ENCODE data around the gene DPEP3.

GRCh38 chr16:67931712-67932461, 48.4 kb downstream of the DPEP3 start, which contains the start of gene CTRL:
- TF ChIP-seq YY1 (IDR thresholded peaks at IDR 0.05; ENCODE audit: low read depth) (no peak), CREB1 (IDR thresholded peaks at IDR 0.05; ENCODE audit: low read depth) (no peak), ZBTB7A (IDR thresholded peaks at IDR 0.05; ENCODE audit: low read depth) (no peak), RAD21 (IDR thresholded peaks at IDR 0.05; ENCODE audit: low read depth) (no peak), FOXM1 (IDR thresholded peaks at IDR 0.05; ENCODE audit: borderline replicate concordance, low read depth) (no peak), REST (IDR thresholded peaks at IDR 0.05; ENCODE audit: low read depth) (no peak), TEAD4 (IDR thresholded peaks at IDR 0.05) (no peak), MAX (IDR thresholded peaks at IDR 0.05) (no peak), EP300 (IDR thresholded peaks at IDR 0.05; ENCODE audit: borderline replicate concordance) (no peak), TAF1 (IDR thresholded peaks at IDR 0.05; ENCODE audit: low read depth) (no peak), EGR1 (IDR thresholded peaks at IDR 0.05) (no peak), CEBPB (IDR thresholded peaks at IDR 0.05) (no peak)

Data from Ishikawa (cell line).